ENCODE data around the gene HARBI1.

The HARBI1 gene

DNA sequence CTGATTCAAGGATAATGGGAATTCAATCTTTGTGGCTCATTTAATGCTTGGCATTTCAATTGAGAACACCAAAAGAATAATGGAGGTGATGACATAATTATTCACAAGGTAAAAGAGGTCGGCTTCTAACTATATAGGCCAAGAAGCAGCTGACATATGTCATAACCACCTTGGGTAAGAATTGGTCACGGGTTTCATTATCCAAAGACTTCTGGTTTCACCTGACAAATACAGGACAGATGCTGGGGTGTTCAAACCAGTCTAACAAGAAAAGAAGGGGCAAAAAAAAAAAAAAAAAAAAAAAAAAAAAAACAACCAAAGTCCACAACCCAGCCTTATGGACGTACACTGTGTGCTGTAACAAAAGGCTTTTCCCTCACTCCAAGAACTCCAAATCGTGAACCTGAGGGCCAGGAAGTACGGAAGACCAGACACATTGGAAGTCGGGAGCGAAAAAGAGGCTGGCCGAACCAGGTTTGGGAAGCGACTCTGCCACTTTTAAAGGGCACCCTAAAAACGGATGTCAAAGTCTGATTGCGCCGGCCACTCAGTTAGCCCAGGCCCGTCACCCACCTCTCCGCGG lies 385 bp downstream of the HARBI1 start:
- TF ChIP-seq TAF1 (IDR thresholded peaks at IDR 0.05; ENCODE audit: borderline replicate concordance, insufficient read depth, low read length) (no peak; the same call in 1 of the 2 replicates), SIN3A (IDR thresholded peaks at IDR 0.05; ENCODE audit: borderline replicate concordance, insufficient read depth, low read length) (no peak), FOXP2 (optimal IDR thresholded peaks at IDR 0.05; ENCODE audit: borderline replicate concordance, extremely low read depth, extremely low read length, insufficient read depth) (no peak), POLR2AphosphoS5 (IDR thresholded peaks at IDR 0.05; ENCODE audit: low read depth, low read length) (no peak)
- TF ChIP-seq, protein P1, sequence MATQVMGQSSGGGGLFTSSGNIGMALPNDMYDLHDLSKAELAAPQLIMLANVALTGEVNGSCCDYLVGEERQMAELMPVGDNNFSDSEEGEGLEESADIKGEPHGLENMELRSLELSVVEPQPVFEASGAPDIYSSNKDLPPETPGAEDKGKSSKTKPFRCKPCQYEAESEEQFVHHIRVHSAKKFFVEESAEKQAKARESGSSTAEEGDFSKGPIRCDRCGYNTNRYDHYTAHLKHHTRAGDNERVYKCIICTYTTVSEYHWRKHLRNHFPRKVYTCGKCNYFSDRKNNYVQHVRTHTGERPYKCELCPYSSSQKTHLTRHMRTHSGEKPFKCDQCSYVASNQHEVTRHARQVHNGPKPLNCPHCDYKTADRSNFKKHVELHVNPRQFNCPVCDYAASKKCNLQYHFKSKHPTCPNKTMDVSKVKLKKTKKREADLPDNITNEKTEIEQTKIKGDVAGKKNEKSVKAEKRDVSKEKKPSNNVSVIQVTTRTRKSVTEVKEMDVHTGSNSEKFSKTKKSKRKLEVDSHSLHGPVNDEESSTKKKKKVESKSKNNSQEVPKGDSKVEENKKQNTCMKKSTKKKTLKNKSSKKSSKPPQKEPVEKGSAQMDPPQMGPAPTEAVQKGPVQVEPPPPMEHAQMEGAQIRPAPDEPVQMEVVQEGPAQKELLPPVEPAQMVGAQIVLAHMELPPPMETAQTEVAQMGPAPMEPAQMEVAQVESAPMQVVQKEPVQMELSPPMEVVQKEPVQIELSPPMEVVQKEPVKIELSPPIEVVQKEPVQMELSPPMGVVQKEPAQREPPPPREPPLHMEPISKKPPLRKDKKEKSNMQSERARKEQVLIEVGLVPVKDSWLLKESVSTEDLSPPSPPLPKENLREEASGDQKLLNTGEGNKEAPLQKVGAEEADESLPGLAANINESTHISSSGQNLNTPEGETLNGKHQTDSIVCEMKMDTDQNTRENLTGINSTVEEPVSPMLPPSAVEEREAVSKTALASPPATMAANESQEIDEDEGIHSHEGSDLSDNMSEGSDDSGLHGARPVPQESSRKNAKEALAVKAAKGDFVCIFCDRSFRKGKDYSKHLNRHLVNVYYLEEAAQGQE (IDR thresholded peaks at IDR 0.05; ENCODE audit: insufficient read depth in 1 of 2, low read depth in 2 of 2, low read length in 2 of 2) = no peak

DNA sequence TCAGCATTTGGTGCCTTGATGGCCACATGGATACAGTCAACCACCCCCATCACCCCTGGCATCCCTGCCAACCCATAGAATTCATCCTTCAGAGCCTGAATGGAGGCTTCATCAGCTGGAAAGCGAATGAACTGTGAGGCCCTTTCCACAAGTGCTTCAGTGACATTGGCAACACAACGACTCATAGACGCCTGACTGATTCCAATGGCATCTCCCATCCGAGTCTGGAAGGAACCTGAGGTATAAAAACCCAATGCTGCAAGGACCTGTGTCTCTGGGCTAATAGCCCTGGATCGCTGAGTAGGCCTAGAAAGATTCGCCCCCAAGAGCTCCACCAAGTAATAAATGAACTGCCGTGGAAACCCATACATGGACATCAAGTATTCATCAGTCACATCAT lies 1.3 kb downstream of the HARBI1 start:
- no peak for TF ChIP-seq SIN3A (IDR thresholded peaks at IDR 0.05; ENCODE audit: borderline replicate concordance, insufficient read depth, low read length)
- TF ChIP-seq, protein P1 (IDR thresholded peaks at IDR 0.05; ENCODE audit: insufficient read depth in 1 of 2, low read depth in 2 of 2, low read length in 2 of 2) = no peak
- TF ChIP-seq FOXP2 (optimal IDR thresholded peaks at IDR 0.05; ENCODE audit: borderline replicate concordance, extremely low read depth, extremely low read length, insufficient read depth) = no peak
- no peak for TF ChIP-seq POLR2AphosphoS5 (IDR thresholded peaks at IDR 0.05; ENCODE audit: low read depth, low read length)
- no peak for TF ChIP-seq TAF1 (IDR thresholded peaks at IDR 0.05; ENCODE audit: borderline replicate concordance, insufficient read depth, low read length)

DNA sequence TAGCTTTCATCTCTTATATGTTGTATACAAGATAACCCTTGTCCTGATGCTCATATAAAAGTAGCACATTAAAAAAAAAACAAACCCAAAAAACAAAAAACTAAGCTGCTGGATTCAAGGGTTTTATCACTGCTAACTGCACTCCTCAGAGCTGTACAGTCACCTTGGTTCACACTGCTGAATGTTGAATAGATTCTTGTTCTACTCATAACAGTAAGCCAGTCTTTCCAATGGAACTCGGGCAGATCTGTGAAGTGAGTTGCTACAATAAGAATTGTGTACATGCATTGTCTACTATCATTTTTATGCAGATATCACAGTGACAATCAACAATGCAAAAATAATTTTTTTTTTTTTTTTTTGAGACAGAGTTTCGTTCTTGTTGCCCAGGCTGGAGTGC lies 4.7 kb downstream of the HARBI1 start:
- TF ChIP-seq TAF1 (IDR thresholded peaks at IDR 0.05; ENCODE audit: borderline replicate concordance, insufficient read depth, low read length) = no peak
- TF ChIP-seq FOXP2 (optimal IDR thresholded peaks at IDR 0.05; ENCODE audit: borderline replicate concordance, extremely low read depth, extremely low read length, insufficient read depth) = no peak
- TF ChIP-seq POLR2AphosphoS5 (IDR thresholded peaks at IDR 0.05; ENCODE audit: low read depth, low read length) = no peak
- TF ChIP-seq, protein P1 (IDR thresholded peaks at IDR 0.05; ENCODE audit: insufficient read depth in 1 of 2, low read depth in 2 of 2, low read length in 2 of 2) = no peak
- TF ChIP-seq SIN3A (IDR thresholded peaks at IDR 0.05; ENCODE audit: borderline replicate concordance, insufficient read depth, low read length) = no peak

DNA sequence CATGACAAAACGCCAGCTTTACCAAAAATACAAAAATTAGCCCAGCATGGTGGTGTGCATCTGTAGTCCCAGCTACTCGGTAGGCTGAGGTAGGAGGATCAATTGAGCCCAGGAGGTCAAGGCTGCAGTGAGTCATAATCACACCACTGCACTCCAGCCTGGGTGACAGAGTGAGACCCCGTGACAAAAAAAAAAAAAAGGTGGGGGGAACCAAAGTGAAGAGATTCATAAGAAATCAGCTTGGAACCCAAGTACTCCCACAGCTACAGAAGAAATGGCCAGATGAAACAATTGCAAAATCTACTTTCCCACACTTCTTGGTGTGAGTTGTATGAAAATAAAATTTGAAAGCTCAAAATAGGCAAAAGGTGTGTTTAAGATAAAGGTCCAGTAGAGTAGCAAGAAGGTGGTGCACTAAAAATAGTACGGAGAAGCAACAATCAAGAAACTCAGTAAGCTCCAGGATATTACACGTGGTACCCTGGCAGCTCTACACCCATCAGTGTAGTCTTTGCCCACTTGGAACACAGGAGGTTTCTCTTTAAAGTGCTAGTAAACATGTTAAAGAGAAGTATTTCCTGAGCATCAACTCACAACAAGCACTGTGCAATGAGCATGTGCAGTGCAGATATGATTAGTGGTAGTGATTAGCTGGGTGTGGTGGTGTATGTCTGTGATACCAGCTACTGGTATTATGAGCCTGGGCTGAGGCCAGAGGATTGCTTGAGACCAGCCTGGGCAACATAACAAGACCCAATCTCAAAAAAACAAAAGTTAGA lies 5.3 kb downstream of the HARBI1 start:
- no peak for TF ChIP-seq FOXP2 (optimal IDR thresholded peaks at IDR 0.05; ENCODE audit: borderline replicate concordance, extremely low read depth, extremely low read length, insufficient read depth)
- no peak for TF ChIP-seq POLR2AphosphoS5 (IDR thresholded peaks at IDR 0.05; ENCODE audit: low read depth, low read length)
- TF ChIP-seq, protein P1 (IDR thresholded peaks at IDR 0.05; ENCODE audit: insufficient read depth in 1 of 2, low read depth in 2 of 2, low read length in 2 of 2) = no peak
- no peak for TF ChIP-seq TAF1 (IDR thresholded peaks at IDR 0.05; ENCODE audit: borderline replicate concordance, insufficient read depth, low read length)
- TF ChIP-seq SIN3A (IDR thresholded peaks at IDR 0.05; ENCODE audit: borderline replicate concordance, insufficient read depth, low read length) = no peak

All from PFSK-1 (cell line).